Measurements from ENCODE around the gene TMUB1.

Gene TMUB1

GRCh38 chr7:151070574-151070960 is 12.7 kb downstream of the TMUB1 start:
- no peak for DNase-seq (ENCODE audit: low read depth, low spot score)

DNA sequence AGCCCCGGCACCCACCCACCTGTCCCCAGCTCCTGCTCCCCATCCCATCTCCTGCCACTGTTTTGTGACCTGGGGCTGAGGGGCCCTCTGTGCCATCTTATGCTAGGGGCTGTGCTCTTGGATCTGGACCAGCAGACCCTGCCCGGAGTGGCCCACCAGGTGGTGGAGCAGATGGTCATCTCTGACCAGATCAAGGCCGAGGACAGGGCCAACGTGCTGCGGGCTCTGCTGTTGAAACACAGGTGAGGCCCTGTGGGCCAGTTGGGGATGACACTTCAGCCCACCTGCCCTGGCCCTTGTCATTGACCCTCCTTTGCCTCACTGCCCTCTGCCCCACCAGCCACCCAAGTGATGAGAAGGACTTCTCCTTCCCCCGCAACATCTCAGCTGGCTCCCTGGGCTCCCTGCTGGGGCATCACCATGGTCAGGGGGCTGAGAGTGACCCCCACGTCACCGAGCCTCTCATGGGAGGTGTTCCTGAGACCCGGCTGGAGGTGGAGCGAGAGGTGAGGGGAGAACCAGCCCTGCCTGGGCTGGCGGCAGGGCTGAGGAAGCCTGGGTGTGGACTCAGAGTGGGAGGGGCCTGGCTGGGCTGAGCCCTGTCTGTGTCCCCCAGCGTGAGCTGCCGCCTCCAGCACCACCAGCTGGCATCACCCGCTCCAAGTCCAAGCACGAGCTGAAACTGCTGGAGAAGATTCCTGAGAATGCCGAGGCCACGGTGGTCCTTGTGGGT is 13.3 kb downstream of the TMUB1 start:
- no peak for DNase-seq (ENCODE audit: low read depth, low spot score)

DNA sequence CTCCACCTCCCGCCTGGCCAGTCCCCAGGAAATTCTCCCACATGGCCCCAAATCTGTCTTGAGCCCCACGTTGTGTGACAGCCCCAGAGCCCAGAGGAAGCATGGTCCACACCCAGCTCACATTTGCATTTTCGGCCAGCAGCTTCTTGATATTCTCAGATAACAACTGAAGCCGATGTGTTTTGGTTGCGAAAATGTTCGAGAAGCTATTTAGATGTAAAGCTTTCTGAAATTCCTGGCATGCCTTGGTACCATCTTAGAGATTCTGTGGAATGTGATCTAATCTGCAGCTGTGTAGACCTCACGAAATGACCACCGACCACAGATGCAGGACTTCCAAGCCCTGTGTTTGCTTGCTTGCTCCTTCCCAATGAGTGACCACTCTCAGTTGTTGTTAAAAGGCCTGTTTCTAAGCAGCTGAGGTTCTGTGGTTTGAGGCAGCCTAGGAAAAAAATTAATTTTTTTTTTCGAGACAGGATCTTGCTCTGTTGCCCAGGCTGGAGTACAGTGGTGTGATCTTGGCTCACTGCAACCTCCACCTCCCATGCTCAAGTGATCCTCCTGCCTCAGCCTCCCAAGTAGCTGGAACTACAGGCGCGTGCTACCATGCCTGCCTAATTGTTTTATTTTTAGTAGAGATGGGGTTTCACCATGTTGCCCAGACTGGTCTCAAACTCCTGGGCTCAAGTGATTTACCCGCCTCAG is 15.1 kb downstream of the TMUB1 start:
- no peak for DNase-seq (ENCODE audit: low read depth, low spot score)

- DNase-seq (ENCODE audit: low read depth, low spot score) = no peak
Observed at GRCh38 chr7:151066273-151066974, 16.9 kb downstream of the TMUB1 start.

DNA sequence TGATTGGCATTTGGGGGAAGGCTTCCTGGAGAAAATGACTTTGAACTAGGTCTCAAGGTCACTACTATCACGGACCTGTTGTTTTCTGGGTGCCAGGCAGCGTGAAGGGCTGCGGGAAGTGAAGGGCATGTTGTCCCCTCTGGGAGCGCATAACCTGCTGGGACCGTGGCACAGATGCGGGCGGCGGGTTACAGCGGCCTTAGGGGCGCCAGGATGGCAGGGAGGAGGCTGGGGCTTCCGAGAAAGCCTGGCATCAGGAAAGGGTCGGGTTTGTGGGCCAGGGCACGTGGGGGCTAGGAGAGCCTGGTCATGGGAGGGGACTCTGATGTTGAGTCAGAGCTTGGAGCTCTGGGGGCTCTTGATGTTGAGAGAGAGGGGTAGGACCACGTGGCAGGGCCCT is 17.8 kb downstream of the TMUB1 start:
- DNase-seq (ENCODE audit: low read depth, low spot score) = no peak

DNA sequence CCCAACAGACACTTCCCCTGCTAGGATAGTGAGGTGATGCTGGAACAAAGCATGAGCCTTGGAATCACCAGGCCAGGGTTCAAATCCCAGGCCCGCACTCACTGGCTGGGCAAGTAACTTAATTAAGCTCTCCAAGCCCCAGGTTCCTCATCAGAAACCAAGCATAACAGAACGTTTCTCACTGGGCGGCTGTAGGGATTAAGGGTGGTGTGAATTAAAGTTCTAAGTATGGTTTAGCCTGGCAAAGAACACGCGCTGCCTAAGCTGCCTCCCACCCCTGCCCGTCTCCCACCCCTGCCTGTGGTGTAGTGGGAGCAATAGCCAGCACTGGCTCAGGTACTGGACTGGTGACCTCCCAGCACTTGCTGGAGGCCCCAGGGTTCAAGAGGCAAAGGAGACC is 18.3 kb downstream of the TMUB1 start:
- no peak for DNase-seq (ENCODE audit: low read depth, low spot score)

- no peak for DNase-seq (ENCODE audit: low read depth, low spot score)
Observed at GRCh38 chr7:151064454-151064853, 18.8 kb downstream of the TMUB1 start.

- DNase-seq (ENCODE audit: low read depth, low spot score) = no peak
Observed at GRCh38 chr7:151063212-151063561, 20.1 kb downstream of the TMUB1 start.

GRCh38 chr7:151062399-151063211 is 20.7 kb downstream of the TMUB1 start:
- no peak for DNase-seq (ENCODE audit: low read depth, low spot score)

- no peak for DNase-seq (ENCODE audit: low read depth, low spot score)
Observed at GRCh38 chr7:151062111-151062398, 21.2 kb downstream of the TMUB1 start.

GRCh38 chr7:151061213-151062110 is 21.8 kb downstream of the TMUB1 start:
- DNase-seq (ENCODE audit: low read depth, low spot score) = no peak

DNA sequence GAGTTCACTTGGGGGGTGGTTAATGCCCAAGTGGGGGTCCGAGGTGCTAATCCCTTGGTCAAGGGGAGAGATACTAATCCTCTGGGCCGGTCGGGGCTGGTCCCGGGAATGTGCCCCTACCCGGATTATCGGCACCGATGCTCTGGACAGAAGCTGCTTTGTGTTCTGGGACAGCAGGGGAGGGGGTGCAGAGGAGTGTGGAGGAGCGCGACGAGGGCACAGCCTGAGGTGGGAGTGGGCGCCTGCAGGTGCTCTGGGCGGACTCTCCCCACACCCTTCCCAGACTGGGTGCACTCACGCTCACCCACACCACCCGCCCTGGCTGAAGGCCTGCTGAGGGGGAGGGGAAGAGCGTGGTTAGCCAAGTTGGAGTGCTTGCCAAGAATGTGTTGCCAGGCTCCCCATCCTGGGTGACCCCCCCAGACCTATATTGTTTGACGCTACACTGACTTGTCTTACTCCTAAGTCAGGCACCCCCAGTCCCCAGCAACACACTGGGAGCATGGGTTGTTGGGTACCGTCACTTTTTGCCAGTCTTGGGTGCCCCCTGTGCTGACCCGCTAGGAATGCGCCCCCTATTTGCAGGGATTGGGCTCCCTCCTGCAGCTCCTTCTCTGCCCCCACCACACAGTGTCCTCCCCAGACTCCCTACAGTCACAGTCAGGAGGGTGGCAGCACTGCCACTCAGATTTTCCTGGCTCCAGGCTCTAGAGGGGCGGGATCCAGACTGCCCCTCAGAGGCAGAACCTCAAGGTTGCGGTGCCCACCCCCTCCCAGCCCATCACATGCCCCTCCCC is 22.7 kb downstream of the TMUB1 start:
- no peak for DNase-seq (ENCODE audit: low read depth, low spot score)

GRCh38 chr7:151060113-151060415 is 23.2 kb downstream of the TMUB1 start:
- DNase-seq (ENCODE audit: low read depth, low spot score) = no peak

DNA sequence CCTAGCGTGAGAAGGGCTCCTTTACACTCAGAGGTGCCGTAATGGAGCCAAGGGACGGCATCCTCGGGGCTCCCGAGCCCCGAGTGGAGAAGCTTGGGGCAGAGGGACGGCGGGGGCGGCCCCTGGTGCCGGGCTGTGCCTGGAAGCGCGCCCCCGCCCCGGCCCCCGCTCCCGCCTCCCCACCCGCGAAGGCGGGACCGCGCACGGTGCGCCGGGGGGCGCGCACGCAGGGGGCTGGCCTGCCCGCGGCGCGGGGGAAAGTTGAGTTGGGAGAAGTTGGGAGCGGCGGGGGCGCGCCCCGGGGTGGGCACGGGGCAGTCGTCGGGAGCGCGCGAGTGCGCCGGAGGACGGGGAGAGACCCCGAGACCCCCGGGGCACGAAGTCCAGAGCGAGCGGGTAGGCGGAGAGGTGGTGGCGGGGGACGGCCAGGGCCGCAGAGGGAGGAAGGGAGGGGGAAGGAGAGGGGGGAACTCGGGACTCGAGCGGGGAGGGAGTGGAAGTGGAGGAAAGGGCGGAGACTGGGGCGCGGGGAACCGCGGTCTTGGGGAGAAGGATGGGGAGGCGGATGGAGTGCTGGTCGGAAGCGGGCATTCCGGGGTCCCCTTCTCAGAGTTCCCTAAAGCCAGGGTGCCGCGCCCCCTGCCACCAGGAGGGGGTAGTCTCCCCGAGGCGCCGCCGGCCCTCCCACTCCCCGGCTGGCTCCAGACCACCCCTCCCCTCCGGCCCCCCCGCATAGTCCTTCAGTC is 23.8 kb downstream of the TMUB1 start, which contains the start of gene SLC4A2:
SLC4A2 (plus strand) TSS at position 223 of the 746 bp plus-strand sequence. CDS start 2,399 bp downstream, outside the sequence.
- DNase-seq (ENCODE audit: low read depth, low spot score) = no peak

- DNase-seq (ENCODE audit: low read depth, low spot score) = no peak
Observed at GRCh38 chr7:151058781-151059366, 24.4 kb downstream of the TMUB1 start.

DNA sequence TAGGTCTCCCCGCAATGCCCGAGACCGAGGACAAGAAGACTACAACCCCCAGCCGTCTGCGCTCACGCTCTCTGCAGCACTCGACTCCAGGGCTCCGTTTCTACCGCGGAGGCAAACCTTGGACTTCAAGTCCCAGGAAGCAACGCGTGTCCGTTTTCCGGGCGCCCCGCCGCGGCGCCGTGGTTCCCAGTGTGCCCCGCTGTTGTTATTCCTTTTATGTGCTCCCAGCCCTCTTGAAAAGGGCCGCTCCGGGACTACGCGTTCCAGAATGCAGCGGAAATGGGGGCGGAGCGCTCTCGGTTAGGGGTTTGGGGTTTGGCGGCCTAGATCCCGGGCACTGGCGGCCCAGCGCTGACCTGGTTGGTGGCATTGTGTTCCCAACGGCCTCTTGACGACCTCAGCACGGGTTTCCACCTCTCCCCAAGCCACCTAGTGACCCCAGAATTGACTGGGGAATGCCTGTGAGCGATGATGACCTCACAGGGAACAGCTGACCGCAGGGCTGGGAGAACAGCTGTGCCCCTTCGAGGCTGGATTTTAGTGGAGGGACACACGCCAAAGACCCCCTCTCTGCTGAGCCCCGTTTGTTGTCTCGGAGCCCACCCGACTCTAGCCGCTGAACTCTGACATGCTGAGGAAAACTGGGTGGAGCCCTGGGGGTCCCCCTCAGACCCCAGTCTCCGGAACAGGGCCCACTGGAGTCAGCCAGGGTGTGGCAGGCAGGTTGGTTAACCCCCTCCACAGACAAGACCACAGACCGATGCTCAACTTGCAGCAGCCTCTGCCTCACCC is 25.1 kb downstream of the TMUB1 start:
- DNase-seq (ENCODE audit: low read depth, low spot score) = peak; percentile 99

DNA sequence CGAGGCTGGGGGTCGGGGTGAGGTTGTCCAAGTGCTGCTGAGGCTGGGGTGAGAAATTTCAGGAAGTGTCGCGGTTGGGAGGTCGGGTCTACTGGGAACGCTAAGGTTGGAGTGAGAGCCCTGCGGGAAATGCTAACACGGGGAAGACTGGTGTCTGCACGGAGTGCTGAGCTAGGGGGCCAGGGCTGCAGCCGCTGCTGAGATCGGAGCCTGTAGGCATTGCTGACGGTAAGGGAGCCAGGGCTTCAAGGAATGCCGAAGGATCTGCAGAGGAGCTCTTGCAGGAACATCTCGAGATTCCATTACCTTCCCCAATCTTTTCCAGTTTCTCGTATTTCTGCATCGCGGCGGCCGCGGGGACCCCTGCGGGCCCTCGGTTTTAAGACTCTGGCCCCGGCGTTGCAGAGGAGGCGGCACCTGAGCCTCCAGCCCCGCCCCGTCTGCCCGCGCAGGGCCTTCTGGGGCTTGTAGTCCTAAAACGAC is 25.7 kb downstream of the TMUB1 start, which contains the start of gene CDK5:
CDK5 (minus strand) TSS at position 392 of the 483 bp plus-strand sequence; CDS start at position 343, 49 bp downstream.
- no peak for DNase-seq (ENCODE audit: low read depth, low spot score)

All from smooth muscle cell of the brain vasculature (primary cell).